RPMI7951 (cell line): Measurements from ENCODE around the gene COPB2. TPM values are rescaled to one million over a fixed set of nuclear protein-coding genes. Genes with fewer than 3 reads are reported as not detected.
"Not testable (repeated sequence)": the region's sequence is repeated elsewhere in the genome, so short reads cannot be mapped to it uniquely, and the experiment has no call there.

Source experiments
- DNase-seq: peaks from one replicate; pipeline ENCODE4 v3.0.0-alpha.2; 2012; ENCODE audit warnings: low read depth
- total RNA-seq: library from RNA; depleted of rRNA; stranded (reverse); fragments of >200 nt; shearing (Covaris generic); gene quantifications from 2 replicates; pipeline ENCODE4 v1.2.3, GENCODE V29; 2014

Gene COPB2
- total RNA-seq, 1 experiment from 2014 or later = 192 TPM

- peak; percentile 26 for DNase-seq
Observed at GRCh38 chr3:139378587-139379241, 10.7 kb downstream of the COPB2 start.

DNA sequence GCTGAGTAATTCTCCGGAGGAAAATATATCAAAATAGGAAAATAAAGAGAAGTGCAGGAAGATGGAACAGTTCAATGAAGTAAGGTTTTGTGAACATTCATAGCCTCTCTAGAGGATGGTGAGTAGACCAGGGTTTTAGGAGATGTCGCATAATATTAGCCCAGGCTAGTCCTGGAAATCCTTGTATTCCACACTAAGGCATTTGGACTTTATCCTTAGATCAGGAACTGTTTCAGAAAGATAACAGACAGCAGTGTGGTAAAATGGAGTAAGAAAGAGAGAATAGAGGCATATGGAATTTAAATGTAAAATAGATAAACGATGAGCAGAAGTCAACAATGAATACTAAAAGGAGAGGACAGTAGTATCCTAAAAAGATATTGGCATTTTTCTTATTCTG is 12.1 kb downstream of the COPB2 start:
- no peak for DNase-seq

- no peak for DNase-seq
Observed at GRCh38 chr3:139374099-139374498, 15.3 kb downstream of the COPB2 start.

- DNase-seq = no peak
Observed at GRCh38 chr3:139364549-139364948, 24.9 kb downstream of the COPB2 start.

GRCh38 chr3:139361276-139361675 is 28.2 kb downstream of the COPB2 start:
- no peak for DNase-seq

GRCh38 chr3:139358841-139359562 is 30.4 kb downstream of the COPB2 start:
- no peak for DNase-seq

- DNase-seq = no peak
Observed at GRCh38 chr3:139357899-139358298, 31.5 kb downstream of the COPB2 start.

- no peak for DNase-seq
Observed at GRCh38 chr3:139355891-139356290, 33.6 kb downstream of the COPB2 start.

- DNase-seq = no peak
Observed at GRCh38 chr3:139355476-139355875, 34.0 kb downstream of the COPB2 start.

GRCh38 chr3:139354661-139355060 is 34.8 kb downstream of the COPB2 start:
- DNase-seq = no peak

- peak; percentile 69 for DNase-seq
Observed at GRCh38 chr3:139353920-139354556, 35.4 kb downstream of the COPB2 start.

- no peak for DNase-seq
Observed at GRCh38 chr3:139346771-139347170, 42.7 kb downstream of the COPB2 start.

GRCh38 chr3:139343895-139344856 is 45.3 kb downstream of the COPB2 start, which contains the start of gene MRPS22:
Gene MRPS22 (plus strand): TSS chr3:139344020. CDS start chr3:139344027, 7 bp downstream.
- DNase-seq = peak; percentile 90

DNA sequence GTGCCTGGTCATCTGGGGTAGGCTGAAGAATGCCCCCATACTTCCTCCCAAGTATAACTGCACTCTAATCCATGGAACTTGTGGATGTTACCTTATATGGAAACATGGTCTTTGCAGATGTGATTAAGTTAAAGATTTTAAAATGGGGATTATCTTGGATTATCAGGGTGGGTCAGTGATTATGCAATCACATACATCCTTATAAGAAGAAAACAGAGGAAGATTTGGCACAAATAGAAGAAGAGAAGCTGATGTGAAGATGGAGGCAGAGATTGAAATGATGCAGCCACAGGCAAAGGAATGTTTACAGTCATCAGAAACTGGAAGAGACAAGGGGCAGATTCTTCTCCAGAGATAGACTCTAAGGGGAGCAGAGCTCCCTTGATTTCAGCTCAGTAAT is 47.4 kb downstream of the COPB2 start:
- DNase-seq = no peak

DNA sequence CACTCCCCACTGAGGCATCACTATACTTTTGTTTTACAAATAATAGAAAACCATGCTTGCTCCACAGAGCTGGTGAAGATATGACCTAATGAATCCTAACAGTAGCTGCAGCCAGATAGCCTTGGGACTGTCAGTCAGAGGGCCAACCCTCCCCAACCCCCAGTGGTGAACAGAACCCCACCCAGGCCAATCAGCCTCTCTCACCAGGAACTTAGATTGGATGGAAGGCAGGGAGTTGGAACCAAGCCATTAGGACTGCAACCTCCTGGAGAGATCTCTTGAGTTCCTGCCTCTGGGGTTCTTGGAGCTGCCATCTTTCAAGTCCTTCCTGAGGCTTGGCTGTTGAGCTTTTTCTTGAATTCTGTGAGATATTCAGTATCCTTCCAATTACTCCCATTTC is 48.7 kb downstream of the COPB2 start:
- DNase-seq = peak; percentile 55

DNA sequence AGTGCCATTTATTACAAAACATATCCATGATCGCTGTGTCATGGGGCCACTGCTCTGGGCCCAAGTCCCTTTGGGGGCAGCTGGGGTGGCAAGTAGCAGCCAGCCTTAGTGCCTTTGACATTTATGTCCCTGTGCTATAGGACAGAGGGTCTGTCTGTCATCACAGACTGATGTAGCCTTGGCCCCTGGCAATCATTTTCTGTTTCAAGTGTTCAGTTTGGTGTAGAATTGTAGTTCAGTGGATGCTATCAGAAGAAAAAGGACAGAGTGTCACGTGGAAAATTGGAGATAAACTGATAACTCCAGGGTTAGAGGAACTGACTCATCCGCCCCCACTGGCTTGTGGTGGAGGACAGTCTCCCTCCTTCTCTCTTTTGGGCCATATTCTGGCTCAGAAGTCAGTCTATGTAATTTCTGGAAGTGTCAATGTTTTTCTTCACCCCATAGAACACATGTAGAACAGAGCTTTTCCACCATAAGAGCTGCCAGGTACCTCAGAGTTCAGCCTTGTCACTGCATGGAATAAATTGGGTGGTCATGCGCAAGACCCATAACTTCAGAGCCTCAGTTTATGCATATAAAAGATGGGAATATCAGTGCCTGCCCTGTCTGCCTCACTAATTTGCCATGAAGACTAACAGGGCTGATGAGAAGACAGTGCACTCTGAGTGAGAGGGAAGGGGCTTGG is 50.1 kb downstream of the COPB2 start:
- DNase-seq = peak; percentile 90

GRCh38 chr3:139338405-139338804 is 51.0 kb downstream of the COPB2 start:
- no peak for DNase-seq

DNA sequence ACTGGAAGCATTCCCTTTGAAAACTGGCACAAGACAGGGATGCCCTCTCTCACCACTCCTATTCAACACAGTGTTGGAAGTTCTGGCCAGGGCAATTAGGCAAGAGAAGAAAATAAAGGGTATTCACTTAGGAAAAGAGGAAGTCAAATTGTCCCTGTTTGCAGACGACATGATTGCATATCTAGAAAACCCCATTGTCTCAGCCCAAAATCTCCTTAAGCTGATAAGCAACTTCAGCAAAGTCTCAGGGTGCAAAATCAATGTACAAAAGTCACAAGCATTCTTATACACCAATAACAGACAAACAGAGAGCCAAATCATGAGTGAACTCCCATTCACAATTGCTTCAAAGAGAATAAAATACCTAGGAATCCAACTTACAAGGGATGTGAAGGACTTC is 54.8 kb downstream of the COPB2 start:
- not testable (repeated sequence) for DNase-seq

DNA sequence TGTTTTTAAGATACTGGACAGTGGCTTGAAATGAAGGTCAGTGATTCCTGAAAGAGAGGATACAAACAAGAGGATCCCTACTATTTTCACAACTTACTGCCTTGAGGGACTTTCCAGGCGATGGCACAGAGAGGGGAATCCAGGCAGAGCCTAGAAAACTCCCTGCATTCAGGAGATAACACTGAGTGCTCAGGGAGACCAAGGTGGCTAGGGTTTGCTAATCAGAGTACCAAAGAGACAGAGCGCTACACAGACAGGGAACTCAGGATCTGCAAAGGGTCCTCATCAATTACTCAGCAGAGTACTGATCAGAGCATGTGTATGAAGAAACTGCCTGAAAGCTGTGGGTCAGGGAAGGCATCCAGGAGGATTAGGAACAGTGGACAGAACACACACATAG is 57.4 kb downstream of the COPB2 start:
- DNase-seq = no peak

DNA sequence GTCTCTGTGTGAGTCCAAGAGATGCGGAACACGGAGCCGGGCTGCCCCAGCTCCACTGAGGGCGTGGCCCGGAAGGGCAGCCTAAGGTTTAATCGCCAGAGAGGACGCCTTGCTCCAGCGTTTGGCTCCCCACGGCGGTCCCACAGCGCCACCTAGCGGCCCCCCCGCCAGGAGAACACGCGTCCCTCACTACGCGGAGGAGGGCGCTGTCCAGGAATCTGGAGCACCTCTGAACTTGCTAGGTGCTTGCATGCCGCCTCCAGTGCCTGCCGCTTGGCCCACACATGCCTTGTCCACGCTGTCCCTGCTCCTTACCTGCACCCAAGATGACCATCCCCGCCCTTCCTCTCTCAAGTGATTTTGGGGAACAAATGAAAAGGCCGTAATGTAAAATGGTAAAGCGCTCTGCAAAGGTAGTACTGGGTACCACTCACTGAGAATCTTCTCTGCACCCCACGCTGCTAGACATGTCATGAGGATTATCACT is 60.0 kb downstream of the COPB2 start:
- DNase-seq = peak; percentile 88

DNA sequence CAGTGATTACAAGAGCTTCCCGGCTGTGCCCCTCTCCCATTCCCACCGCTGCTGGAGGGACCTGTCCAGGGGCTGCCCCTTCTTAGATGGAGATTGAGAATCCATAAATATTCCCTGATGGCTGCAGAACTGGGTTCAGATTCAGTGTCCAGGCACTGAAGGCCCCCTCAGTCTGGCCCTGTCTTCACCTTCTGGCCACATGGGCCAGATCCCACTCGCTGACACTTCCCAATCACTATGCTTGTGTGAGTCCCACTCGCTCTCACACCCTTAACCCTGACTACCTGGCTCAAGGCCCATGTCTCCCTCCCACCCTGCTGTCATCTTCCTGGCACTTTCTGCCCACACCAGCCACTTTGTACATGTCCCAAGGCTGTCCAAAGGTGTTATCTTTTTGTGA is 61.1 kb downstream of the COPB2 start:
- DNase-seq = no peak
